Activated CD8-positive, alpha-beta T cell treated with anti-CD3 and anti-CD28 coated beads, Interleukin-2, amount 10 ng/mL, durations not matched to agents 7 days and 5 days (primary cell): ENCODE data around the gene COL4A4. TPM values are rescaled to one million over a fixed set of nuclear protein-coding genes. Genes with fewer than 3 reads are reported as not detected.

Experiments
- ATAC-seq: fragments of 150-1000 bp; cut with Tn5 transposase; one replicate; pipeline ENCODE4 v1.10.0; 2021; ENCODE audit warnings: moderate library complexity
- CTCF ChIA-PET: fragments of 350-600 bp; sonication (Branson Sonifier 250); formaldehyde crosslinking; loops from one replicate; lab custom pipeline; 2021; ENCODE audit warnings: antibody characterized with exemption; lab: Charles Lee
- POLR2A ChIA-PET: fragments of 350-600 bp; sonication (Branson Sonifier 250); formaldehyde crosslinking; loops from one replicate; lab custom pipeline; 2021; ENCODE audit warnings: antibody characterized with exemption; lab: Charles Lee
- DNase-seq: peaks from one replicate; pipeline ENCODE4 v3.0.0-alpha.2; 2020
- H3K27ac Mint-ChIP-seq: one replicate; pipeline ENCODE4 v1.8.0; 2021; ENCODE audit warnings: mild to moderate bottlenecking, mixed read lengths
- H3K27me3 Mint-ChIP-seq: one replicate; pipeline ENCODE4 v1.8.0; 2021; ENCODE audit warnings: low read depth, mixed read lengths
- H3K36me3 Mint-ChIP-seq: one replicate; pipeline ENCODE4 v1.8.0; 2021; ENCODE audit warnings: low read depth, mixed read lengths
- H3K4me1 Mint-ChIP-seq: one replicate; pipeline ENCODE4 v1.8.0; 2021; ENCODE audit warnings: low read depth, mixed read lengths
- H3K4me3 Mint-ChIP-seq: one replicate; pipeline ENCODE4 v1.8.0; 2021; ENCODE audit warnings: mild to moderate bottlenecking, mixed read lengths
- H3K9me3 Mint-ChIP-seq: one replicate; pipeline ENCODE4 v1.8.0; 2022; ENCODE audit warnings: mixed read lengths; ENCODE audit not compliant: insufficient read depth
- total RNA-seq, 2 experiments: library from RNA; stranded (reverse); gene quantifications; one replicate each; pipeline ENCODE4 v1.2.3, GENCODE V29; 2021

Gene COL4A4
- total RNA-seq, 2 experiments from 2014 or later = not detected

DNA sequence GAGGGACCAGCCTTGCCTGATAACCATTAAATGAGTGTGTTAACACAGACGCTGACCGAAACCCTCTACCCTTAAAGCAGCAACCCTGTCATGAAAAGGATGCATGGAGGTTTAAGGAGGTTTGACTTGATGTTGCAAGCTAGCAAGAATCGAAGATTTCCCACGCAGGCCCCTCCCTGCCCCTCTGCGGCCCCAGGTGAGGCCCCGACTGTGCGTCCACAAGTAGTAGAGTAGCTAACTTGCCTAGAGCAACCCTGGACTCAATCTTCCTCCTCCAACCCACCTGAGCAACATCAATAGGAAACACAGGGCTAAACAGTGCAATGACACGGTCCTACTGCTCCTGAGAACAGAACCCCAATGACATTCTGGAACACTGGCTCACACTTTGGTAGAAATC lies 150.1 kb downstream of the COL4A4 start:
- Mint-ChIP-seq H3K36me3 (no peaks in the 10 kb centered on the region), H3K4me3 (no peak overlapping the region), H3K27me3 (no peaks in the 10 kb centered on the region), H3K4me1 (no peaks in the 10 kb centered on the region), H3K27ac (no peak overlapping the region), H3K9me3 (no peaks in the 10 kb centered on the region)
- DNase-seq = no peak
- ChIA-PET CTCF (no interaction called here), POLR2A (no interaction called here)
- ATAC-seq = no peak

DNA sequence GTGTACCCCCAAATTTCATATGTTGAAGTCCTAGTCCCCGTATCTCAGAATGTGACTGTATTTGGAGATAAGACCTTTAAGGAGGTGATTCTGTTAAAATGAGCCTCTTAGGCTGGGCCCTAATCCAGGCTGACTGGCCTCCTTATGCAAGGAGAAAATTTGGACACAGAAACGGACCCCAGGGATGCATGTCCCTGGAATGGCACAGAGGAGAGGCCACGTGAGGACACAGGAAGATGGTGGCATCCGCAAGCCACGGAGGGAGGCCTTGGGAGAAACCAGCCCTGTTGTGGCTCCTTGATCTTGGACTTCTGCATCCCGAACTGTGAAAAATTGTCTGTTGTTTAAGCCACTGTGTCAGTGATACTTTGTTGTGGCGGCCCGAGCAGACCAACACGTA lies 150.7 kb downstream of the COL4A4 start:
- no peak overlapping the region for H3K4me3 Mint-ChIP-seq
- ATAC-seq (no peak), DNase-seq (no peak)
- ChIA-PET CTCF (no interaction called here), POLR2A (no interaction called here)
- no peaks in the 10 kb centered on the region for H3K27me3 Mint-ChIP-seq
- no peaks in the 10 kb centered on the region for H3K4me1 Mint-ChIP-seq
- H3K36me3 Mint-ChIP-seq = no peaks in the 10 kb centered on the region
- H3K9me3 Mint-ChIP-seq = no peaks in the 10 kb centered on the region
- no peak overlapping the region for H3K27ac Mint-ChIP-seq

DNA sequence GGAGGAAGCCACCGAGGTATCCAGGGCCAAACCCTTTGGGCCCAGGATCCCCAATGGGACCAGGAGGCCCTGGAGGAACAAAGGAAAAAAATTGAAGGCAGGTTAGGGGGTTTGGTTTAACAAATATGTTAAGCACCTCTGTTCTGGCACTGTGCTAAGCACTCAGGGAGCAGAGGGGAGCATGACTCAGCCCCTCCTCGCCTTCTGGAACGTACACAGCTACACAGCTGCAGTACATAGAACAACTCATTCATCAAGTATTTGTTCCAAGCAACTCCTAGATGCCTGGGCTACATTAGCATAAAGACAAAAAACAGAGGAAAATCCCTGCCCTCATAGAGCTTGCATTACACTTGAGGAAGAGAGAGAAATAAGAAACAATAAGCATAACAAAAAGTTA lies 153.6 kb downstream of the COL4A4 start:
- H3K4me3 Mint-ChIP-seq = no peak overlapping the region
- H3K36me3 Mint-ChIP-seq = no peaks in the 10 kb centered on the region
- POLR2A ChIA-PET = interaction anchor here (0.6 kb wide), 1 partner anchor 662 kb away, joined by 3 read pairs; no protein-coding TSS in a partner anchor
- H3K9me3 Mint-ChIP-seq = no peaks in the 10 kb centered on the region
- no peaks in the 10 kb centered on the region for H3K4me1 Mint-ChIP-seq
- ATAC-seq = no peak
- CTCF ChIA-PET = no interaction called here
- DNase-seq = no peak
- H3K27me3 Mint-ChIP-seq = no peaks in the 10 kb centered on the region
- no peak overlapping the region for H3K27ac Mint-ChIP-seq

DNA sequence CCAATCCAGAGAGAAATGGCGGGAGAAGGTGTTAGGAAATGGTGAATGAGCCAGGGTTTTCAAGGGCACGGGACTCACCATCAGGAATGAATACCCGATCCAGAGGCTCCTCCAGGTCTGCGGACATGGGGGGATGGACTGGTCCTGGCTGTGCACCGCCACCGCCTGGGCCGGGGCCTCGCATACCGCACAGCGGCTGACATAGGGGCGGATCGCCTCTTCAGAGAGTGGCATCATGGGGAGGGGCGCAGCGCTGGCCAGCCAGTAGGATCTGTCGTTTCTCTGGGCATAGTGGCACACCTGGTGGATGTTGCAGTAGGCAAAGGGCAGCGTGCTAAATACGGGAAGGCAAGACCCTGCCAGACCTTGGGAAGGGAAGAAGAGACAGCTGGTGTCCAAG lies 156.1 kb downstream of the COL4A4 start:
- no peaks in the 10 kb centered on the region for H3K27me3 Mint-ChIP-seq
- no peaks in the 10 kb centered on the region for H3K36me3 Mint-ChIP-seq
- ATAC-seq (no peak), DNase-seq (no peak)
- H3K27ac Mint-ChIP-seq = no peak overlapping the region
- H3K9me3 Mint-ChIP-seq = no peaks in the 10 kb centered on the region
- H3K4me1 Mint-ChIP-seq = no peaks in the 10 kb centered on the region
- ChIA-PET CTCF (no interaction called here), POLR2A (no interaction called here)
- no peak overlapping the region for H3K4me3 Mint-ChIP-seq

DNA sequence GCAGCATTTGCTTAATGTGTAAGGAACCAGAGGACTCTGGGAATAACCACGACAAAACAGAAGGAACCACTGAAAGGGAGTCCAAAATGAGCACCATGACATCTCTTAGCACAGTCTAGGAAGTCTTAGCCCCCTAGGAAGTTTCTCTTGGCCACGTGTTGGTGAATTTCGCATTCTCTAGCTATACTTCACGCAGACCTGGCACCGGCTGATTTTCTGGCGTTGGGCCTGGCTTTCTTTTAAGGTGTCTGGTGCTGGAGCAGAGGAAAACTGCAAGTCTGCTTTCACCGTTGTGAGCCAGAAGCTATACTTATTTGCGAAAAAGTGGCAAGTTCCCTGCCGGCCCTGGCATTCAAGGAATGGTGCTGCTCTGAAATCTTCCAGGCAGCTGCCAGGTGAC lies 156.9 kb downstream of the COL4A4 start:
- no peak for DNase-seq
- H3K4me1 Mint-ChIP-seq = no peaks in the 10 kb centered on the region
- CTCF ChIA-PET = no interaction called here
- H3K27ac Mint-ChIP-seq = no peak overlapping the region
- no peaks in the 10 kb centered on the region for H3K36me3 Mint-ChIP-seq
- POLR2A ChIA-PET = no interaction called here
- H3K4me3 Mint-ChIP-seq = no peak overlapping the region
- no peaks in the 10 kb centered on the region for H3K27me3 Mint-ChIP-seq
- no peaks in the 10 kb centered on the region for H3K9me3 Mint-ChIP-seq
- no peak for ATAC-seq

DNA sequence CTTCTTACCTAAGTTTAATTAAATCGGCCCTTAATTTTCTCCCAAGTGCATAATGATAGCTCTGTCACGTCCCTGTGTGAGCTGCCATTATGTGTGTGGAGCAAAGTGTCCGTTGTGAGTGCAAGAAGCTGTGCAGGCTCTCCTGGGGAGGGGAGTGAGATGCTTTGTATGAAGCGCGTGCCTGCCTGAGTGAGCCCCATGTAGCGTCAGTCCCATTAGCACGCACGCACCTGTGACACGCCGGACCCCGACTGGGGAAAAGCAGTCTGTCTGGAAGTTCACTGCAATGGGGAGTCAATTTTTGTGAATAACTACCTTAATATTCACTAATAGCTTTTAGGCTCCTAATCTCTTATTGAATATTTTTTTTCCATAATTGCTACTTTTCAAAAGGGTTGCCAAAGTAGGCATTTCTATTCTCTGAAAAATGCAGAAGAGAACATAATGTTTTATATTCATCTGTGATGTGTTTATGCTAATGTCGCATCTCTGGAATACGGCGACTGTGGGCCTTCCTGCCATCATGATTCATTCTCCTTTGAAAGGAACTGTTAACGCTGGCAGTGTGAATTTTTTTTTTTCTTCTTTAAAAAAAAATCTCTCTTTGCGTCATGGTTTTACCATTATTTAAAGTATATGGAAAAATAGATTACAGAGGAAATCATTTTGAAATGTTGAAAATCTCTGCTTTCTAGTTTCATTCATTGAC lies 157.7 kb downstream of the COL4A4 start:
- ChIA-PET POLR2A (no interaction called here), CTCF (no interaction called here)
- Mint-ChIP-seq H3K27me3 (no peaks in the 10 kb centered on the region), H3K36me3 (no peaks in the 10 kb centered on the region), H3K27ac (no peak overlapping the region), H3K4me3 (no peak overlapping the region), H3K9me3 (no peaks in the 10 kb centered on the region), H3K4me1 (no peaks in the 10 kb centered on the region)
- DNase-seq (no peak), ATAC-seq (no peak)

DNA sequence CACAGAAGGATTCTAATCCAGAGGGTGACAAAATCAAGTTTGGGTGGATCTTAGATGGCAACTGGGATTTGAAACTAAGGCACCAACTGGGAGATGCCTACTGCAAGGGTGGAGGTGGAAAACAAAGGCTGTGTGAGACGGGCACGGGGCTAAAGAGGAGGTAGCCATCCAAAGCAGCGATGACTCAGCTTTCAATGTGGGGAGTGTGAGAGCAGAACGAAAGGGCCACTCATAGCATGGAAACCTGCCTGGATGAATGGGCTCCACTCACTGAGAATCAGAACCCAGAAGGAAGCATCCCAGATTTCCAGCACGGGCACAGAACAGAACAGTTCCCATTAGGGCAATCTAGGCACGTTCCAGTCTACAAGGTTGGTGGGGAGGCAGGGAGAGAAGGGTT lies 159.5 kb downstream of the COL4A4 start:
- no peak overlapping the region for H3K4me3 Mint-ChIP-seq
- no peak for ATAC-seq

DNA sequence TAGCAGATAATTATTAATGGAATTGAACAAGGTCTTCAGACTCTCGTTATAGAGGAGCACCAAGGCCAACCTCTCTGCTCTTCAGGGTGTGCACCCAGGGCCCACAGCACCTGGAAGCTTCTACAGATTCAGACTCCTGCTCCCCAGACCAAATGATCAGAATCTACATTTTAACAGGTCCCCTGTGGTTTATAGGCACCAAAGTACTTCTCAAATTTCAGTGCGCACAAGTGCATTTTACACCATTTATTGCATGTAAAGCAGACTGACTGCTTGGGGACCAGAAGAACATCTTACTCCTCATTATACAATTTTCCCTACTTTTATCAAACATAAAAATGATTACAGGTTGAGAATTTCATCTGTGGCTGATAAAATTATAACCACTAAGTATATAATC lies 163.9 kb downstream of the COL4A4 start:
- no peaks in the 10 kb centered on the region for H3K4me1 Mint-ChIP-seq
- no peaks in the 10 kb centered on the region for H3K27me3 Mint-ChIP-seq
- H3K9me3 Mint-ChIP-seq = no peaks in the 10 kb centered on the region
- no peak for ATAC-seq
- peaks cover 8% of the 10 kb centered on the region for H3K36me3 Mint-ChIP-seq
- ChIA-PET POLR2A (no interaction called here), CTCF (no interaction called here)
- no peak overlapping the region for H3K27ac Mint-ChIP-seq
- no peak for DNase-seq
- H3K4me3 Mint-ChIP-seq = no peak overlapping the region

More for the DNA sequence above, 159.5 kb downstream of the COL4A4 start:
- ChIA-PET CTCF (no interaction called here), POLR2A (no interaction called here)
- Mint-ChIP-seq H3K27me3 (no peaks in the 10 kb centered on the region), H3K36me3 (peaks cover 8% of the 10 kb centered on the region), H3K27ac (no peak overlapping the region), H3K4me1 (no peaks in the 10 kb centered on the region), H3K9me3 (no peaks in the 10 kb centered on the region)
- DNase-seq = no peak

DNA sequence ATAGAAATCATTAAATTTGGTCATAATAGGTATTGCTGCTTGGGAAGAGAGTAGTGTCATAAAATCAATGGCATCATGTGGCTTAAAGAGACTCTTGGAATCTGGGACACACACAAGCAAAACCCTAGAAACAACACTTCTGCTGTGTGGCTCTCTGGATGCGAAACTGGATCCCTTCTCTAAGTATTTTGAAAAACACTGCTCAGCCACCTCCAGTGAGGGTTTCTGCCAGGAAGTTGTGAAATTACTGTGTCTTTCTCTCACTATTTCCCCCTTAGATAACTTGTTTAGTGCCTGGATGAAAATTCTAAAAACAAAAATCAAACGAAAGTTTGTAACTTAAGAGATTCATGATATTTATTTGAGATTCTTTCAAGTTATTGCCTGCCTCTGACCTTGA lies 164.3 kb downstream of the COL4A4 start:
- DNase-seq (no peak), ATAC-seq (no peak)
- CTCF ChIA-PET = no interaction called here
- no peak overlapping the region for H3K27ac Mint-ChIP-seq
- no peaks in the 10 kb centered on the region for H3K9me3 Mint-ChIP-seq
- H3K27me3 Mint-ChIP-seq = no peaks in the 10 kb centered on the region
- no peaks in the 10 kb centered on the region for H3K4me1 Mint-ChIP-seq
- peaks cover 8% of the 10 kb centered on the region for H3K36me3 Mint-ChIP-seq
- no peak overlapping the region for H3K4me3 Mint-ChIP-seq
- POLR2A ChIA-PET = no interaction called here

DNA sequence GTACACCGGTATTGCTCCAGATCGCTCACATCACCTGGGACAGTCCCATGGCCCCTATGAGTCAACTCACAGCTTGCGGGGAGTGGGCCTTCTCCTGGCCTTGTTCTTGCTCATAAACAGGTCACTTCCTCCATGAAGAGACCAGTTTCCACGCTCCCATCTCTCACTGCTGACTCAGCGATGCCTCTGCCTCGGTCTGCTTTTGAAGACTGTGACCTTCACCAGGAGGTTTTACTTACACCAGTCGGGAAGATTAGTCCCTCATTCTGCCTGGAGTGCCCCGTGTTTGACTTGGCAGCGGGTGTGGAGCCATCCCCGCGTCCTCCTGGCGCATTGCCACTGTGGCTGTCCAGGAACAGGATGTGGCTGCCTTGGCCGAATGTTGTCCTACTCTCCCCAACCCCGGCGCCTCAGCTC lies 168.4 kb downstream of the COL4A4 start:
- H3K27ac Mint-ChIP-seq = no peak overlapping the region
- H3K27me3 Mint-ChIP-seq = no peaks in the 10 kb centered on the region
- CTCF ChIA-PET = interaction anchor here (1.0 kb wide), 1 partner anchor 10 kb away, joined by 3 read pairs; no protein-coding TSS in a partner anchor
- H3K9me3 Mint-ChIP-seq = no peaks in the 10 kb centered on the region
- no peak overlapping the region for H3K4me3 Mint-ChIP-seq
- no peaks in the 10 kb centered on the region for H3K4me1 Mint-ChIP-seq
- ATAC-seq (no peak), DNase-seq (no peak)
- POLR2A ChIA-PET = no interaction called here
- H3K36me3 Mint-ChIP-seq = peaks cover 10% of the 10 kb centered on the region

DNA sequence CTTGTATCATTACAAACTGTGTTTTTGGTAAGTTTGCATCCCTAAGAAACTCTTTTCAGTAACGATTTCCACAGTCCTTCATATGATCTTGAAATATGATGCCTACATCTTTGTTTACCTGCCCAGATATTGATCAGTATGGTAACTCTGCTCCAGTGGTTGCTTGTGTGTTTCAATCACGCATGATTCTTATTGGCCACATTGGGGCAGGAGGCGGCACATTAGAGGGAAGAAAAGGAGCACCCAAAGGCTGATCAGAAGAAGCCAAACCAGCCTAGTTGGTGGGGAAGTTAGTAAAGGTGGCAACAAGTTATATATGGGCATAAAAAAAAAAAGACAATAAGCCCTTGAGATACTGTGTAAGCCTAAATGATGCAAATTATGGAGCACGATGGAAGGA lies 169.2 kb downstream of the COL4A4 start:
- H3K27ac Mint-ChIP-seq = no peak overlapping the region
- H3K4me3 Mint-ChIP-seq = no peak overlapping the region
- no peak for ATAC-seq
- ChIA-PET CTCF (interaction anchor here (0.9 to 1.0 kb wide), 2 partner anchors 9 to 244 kb away, joined by 3 to 4 read pairs; no protein-coding TSS in a partner anchor), POLR2A (no interaction called here)
- no peak for DNase-seq
- H3K4me1 Mint-ChIP-seq = no peaks in the 10 kb centered on the region
- H3K36me3 Mint-ChIP-seq = peaks cover 5% of the 10 kb centered on the region
- H3K27me3 Mint-ChIP-seq = no peaks in the 10 kb centered on the region
- no peaks in the 10 kb centered on the region for H3K9me3 Mint-ChIP-seq

DNA sequence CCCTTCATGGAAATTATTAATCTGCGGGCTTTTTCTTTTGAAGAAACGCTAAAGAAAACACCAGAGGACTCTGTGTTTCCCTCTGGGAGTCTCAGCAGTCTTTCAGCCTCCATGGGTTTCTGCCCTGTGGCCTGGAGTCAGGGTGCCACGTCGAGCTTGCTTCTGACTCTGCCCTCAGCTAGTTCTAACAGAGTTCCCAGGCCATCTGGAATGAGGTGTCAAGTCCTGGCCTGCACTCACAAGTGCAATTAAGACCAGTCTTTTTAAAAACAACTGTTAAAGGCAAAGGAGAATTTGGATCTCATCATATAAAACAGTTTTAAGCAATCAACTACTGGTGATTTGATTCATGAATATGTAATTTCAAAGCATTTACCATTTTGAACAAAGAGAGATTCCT lies 170.8 kb downstream of the COL4A4 start:
- Mint-ChIP-seq H3K9me3 (no peaks in the 10 kb centered on the region), H3K4me3 (no peak overlapping the region), H3K36me3 (peaks cover 3% of the 10 kb centered on the region), H3K27me3 (no peaks in the 10 kb centered on the region), H3K4me1 (no peaks in the 10 kb centered on the region), H3K27ac (no peak overlapping the region)
- CTCF ChIA-PET = no interaction called here
- ATAC-seq (no peak), DNase-seq (no peak)
- POLR2A ChIA-PET = no interaction called here

DNA sequence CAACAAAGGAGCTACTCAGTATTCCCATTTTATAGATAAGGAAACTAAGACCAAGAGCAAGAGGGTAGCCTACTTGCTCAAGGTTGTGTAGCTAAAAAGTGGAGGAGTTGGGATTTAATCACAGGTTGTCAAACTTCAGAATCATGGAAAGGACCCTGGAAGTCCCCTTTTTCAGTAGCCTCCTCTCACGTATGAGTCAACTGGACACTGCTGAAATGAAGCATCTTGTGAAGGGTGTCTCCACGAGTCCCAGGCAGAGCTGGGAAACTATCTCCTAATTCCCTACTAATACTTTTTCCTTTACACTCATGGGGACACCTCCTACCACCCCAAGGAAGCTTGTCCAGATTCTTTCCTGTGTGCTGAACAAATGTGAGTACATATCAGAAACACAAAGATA lies 172.3 kb downstream of the COL4A4 start:
- Mint-ChIP-seq H3K4me3 (no peak overlapping the region), H3K9me3 (no peaks in the 10 kb centered on the region), H3K27me3 (no peaks in the 10 kb centered on the region), H3K36me3 (peaks cover 3% of the 10 kb centered on the region), H3K27ac (no peak overlapping the region), H3K4me1 (no peaks in the 10 kb centered on the region)
- CTCF ChIA-PET = interaction anchor here (1.2 kb wide), 1 partner anchor 9 kb away, joined by 5 read pairs; no protein-coding TSS in a partner anchor
- POLR2A ChIA-PET = no interaction called here
- DNase-seq (no peak), ATAC-seq (no peak)
